Stimulated activated CD8-positive, alpha-beta memory T cell treated with anti-CD3 and anti-CD28 coated beads, Interleukin-15, amount 100 ng/mL, for 1 hour (primary cell): ENCODE data around the gene PDIA5.

Experiments used
- DNase-seq: peaks from one replicate; pipeline ENCODE4 v3.0.0-alpha.2; 2020; ENCODE audit warnings: low read depth

PDIA5 gene

GRCh38 chr3:123119802-123120201, 53.0 kb downstream of the PDIA5 start:
- no peak for DNase-seq

- DNase-seq = no peak
These were observed 53.7 kb downstream of the PDIA5 start for GRCh38 chr3:123120573-123120972.

- no peak for DNase-seq
These were observed 55.2 kb downstream of the PDIA5 start for GRCh38 chr3:123122057-123122456.

- no peak for DNase-seq
These were observed 55.9 kb downstream of the PDIA5 start for GRCh38 chr3:123122525-123123315.

GRCh38 chr3:123123716-123124616, 57.1 kb downstream of the PDIA5 start:
- DNase-seq = no peak

- DNase-seq = no peak
These were observed 58.1 kb downstream of the PDIA5 start for GRCh38 chr3:123124971-123125370.

GRCh38 chr3:123126031-123126430, 59.2 kb downstream of the PDIA5 start:
- DNase-seq = no peak

- DNase-seq = no peak
These were observed 59.8 kb downstream of the PDIA5 start for GRCh38 chr3:123126653-123127052.

GRCh38 chr3:123129092-123129491, 62.3 kb downstream of the PDIA5 start:
- DNase-seq = no peak

GRCh38 chr3:123129532-123129931, 62.7 kb downstream of the PDIA5 start:
- no peak for DNase-seq

GRCh38 chr3:123130079-123130750, 63.4 kb downstream of the PDIA5 start:
- DNase-seq = no peak

- no peak for DNase-seq
These were observed 67.8 kb downstream of the PDIA5 start for GRCh38 chr3:123134671-123135070.

- no peak for DNase-seq
These were observed 70.2 kb downstream of the PDIA5 start for GRCh38 chr3:123137001-123137400.

GRCh38 chr3:123138839-123139444, 72.1 kb downstream of the PDIA5 start:
- DNase-seq = no peak

- no peak for DNase-seq
These were observed 72.7 kb downstream of the PDIA5 start for GRCh38 chr3:123139522-123139921.

- DNase-seq = no peak
These were observed 73.7 kb downstream of the PDIA5 start for GRCh38 chr3:123140550-123140949.

- no peak for DNase-seq
These were observed 74.5 kb downstream of the PDIA5 start for GRCh38 chr3:123141276-123141675.

GRCh38 chr3:123143669-123144411, 77.0 kb downstream of the PDIA5 start:
- no peak for DNase-seq

- no peak for DNase-seq
These were observed 81.1 kb downstream of the PDIA5 start for GRCh38 chr3:123147754-123148535.

- no peak for DNase-seq
These were observed 81.9 kb downstream of the PDIA5 start for GRCh38 chr3:123148772-123149171.

- DNase-seq = no peak
These were observed 82.7 kb downstream of the PDIA5 start for GRCh38 chr3:123149525-123149924.
